ENCODE measurements around the gene GRM5. TPM values are rescaled to one million over a fixed set of nuclear protein-coding genes. Genes with fewer than 3 reads are reported as not detected.
"Not testable (repeated sequence)": the region's sequence is repeated elsewhere in the genome, so short reads cannot be mapped to it uniquely, and the experiment has no call there.

The GRM5 gene
- total RNA-seq, 1 experiment from 2014 or later, result 0.34 TPM

- peak; percentile 14 for DNase-seq (ENCODE audit: low read depth)
Measured at GRCh38 chr11:88975441-88975840, 90.3 kb downstream of the GRM5 start.

GRCh38 chr11:88972210-88972609 lies 93.6 kb downstream of the GRM5 start:
- DNase-seq (ENCODE audit: low read depth), result no peak

GRCh38 chr11:88961621-88962020 lies 104.2 kb downstream of the GRM5 start:
- DNase-seq (ENCODE audit: low read depth), result not testable (repeated sequence)

GRCh38 chr11:88959857-88960256 lies 105.9 kb downstream of the GRM5 start:
- not testable (repeated sequence) for DNase-seq (ENCODE audit: low read depth)

- no peak for DNase-seq (ENCODE audit: low read depth)
Measured at GRCh38 chr11:88950975-88951374, 114.8 kb downstream of the GRM5 start.

- DNase-seq (ENCODE audit: low read depth), result not testable (repeated sequence)
Measured at GRCh38 chr11:88948908-88949307, 116.9 kb downstream of the GRM5 start.

- DNase-seq (ENCODE audit: low read depth), result not testable (repeated sequence)
Measured at GRCh38 chr11:88947843-88948572, 117.8 kb downstream of the GRM5 start.

GRCh38 chr11:88929665-88930064 lies 136.1 kb downstream of the GRM5 start:
- not testable (repeated sequence) for DNase-seq (ENCODE audit: low read depth)

GRCh38 chr11:88917065-88917464 lies 148.7 kb downstream of the GRM5 start:
- DNase-seq (ENCODE audit: low read depth), result not testable (repeated sequence)

GRCh38 chr11:88909500-88909899 lies 156.3 kb downstream of the GRM5 start:
- DNase-seq (ENCODE audit: low read depth), result no peak

GRCh38 chr11:88901436-88901835 lies 164.3 kb downstream of the GRM5 start:
- not testable (repeated sequence) for DNase-seq (ENCODE audit: low read depth)

- not testable (repeated sequence) for DNase-seq (ENCODE audit: low read depth)
Measured at GRCh38 chr11:88888855-88889254, 176.9 kb downstream of the GRM5 start.

- peak; percentile 64 for DNase-seq (ENCODE audit: low read depth)
Measured at GRCh38 chr11:88886796-88887195, 179.0 kb downstream of the GRM5 start.

GRCh38 chr11:88882800-88883199 lies 183.0 kb downstream of the GRM5 start:
- DNase-seq (ENCODE audit: low read depth), result not testable (repeated sequence)

- no peak for DNase-seq (ENCODE audit: low read depth)
Measured at GRCh38 chr11:88861618-88862017, 204.2 kb downstream of the GRM5 start.

- not testable (repeated sequence) for DNase-seq (ENCODE audit: low read depth)
Measured at GRCh38 chr11:88860431-88860830, 205.4 kb downstream of the GRM5 start.

GRCh38 chr11:88853963-88854362 lies 211.8 kb downstream of the GRM5 start:
- not testable (repeated sequence) for DNase-seq (ENCODE audit: low read depth)

GRCh38 chr11:88851547-88851946 lies 214.2 kb downstream of the GRM5 start:
- DNase-seq (ENCODE audit: low read depth), result not testable (repeated sequence)

- DNase-seq (ENCODE audit: low read depth), result not testable (repeated sequence)
Measured at GRCh38 chr11:88849773-88850172, 216.0 kb downstream of the GRM5 start.

GRCh38 chr11:88849368-88849767 lies 216.4 kb downstream of the GRM5 start:
- peak; percentile 55 for DNase-seq (ENCODE audit: low read depth)

- peak; percentile 7 for DNase-seq (ENCODE audit: low read depth)
Measured at GRCh38 chr11:88846266-88846665, 219.5 kb downstream of the GRM5 start.

- DNase-seq (ENCODE audit: low read depth), result not testable (repeated sequence)
Measured at GRCh38 chr11:88844941-88845340, 220.8 kb downstream of the GRM5 start.

- not testable (repeated sequence) for DNase-seq (ENCODE audit: low read depth)
Measured at GRCh38 chr11:88843766-88844426, 221.9 kb downstream of the GRM5 start.

Measured in HT1080 (cell line).